Right atrium auricular region (tissue), 2 donors: Measurements from ENCODE around the gene RHOG. TPM values are rescaled to one million over a fixed set of nuclear protein-coding genes. Genes with fewer than 3 reads are reported as not detected.

ENCODE experiments used
- DNase-seq: peaks from one replicate; pipeline ENCODE4 v3.0.0-alpha.2; 2019; ENCODE audit warnings: low spot score
- H3K27ac ChIP-seq, 2 donors: fragments of 200-600 bp; sonication (generic); 1 replicate in 1 of 2; 2 replicates in 1 of 2; pipeline ENCODE4 v1.5.1; 2016 to 2019
- H3K27me3 ChIP-seq, 2 donors: fragments of 200-600 bp; sonication (generic); one replicate each; pipeline versions ENCODE4 v1.5.1 to v1.6.0; 2017 to 2019
- H3K36me3 ChIP-seq: fragments of 200-600 bp; sonication (generic); one replicate; pipeline ENCODE4 v1.5.1; 2016
- H3K4me1 ChIP-seq, 2 donors: fragments of 200-600 bp; sonication (generic); one replicate each; pipeline versions ENCODE4 v1.5.1 to v1.6.0; 2017 to 2019
- H3K4me3 ChIP-seq, 2 donors: fragments of 200-600 bp; sonication (generic); 1 replicate in 1 of 2; 2 replicates in 1 of 2; pipeline ENCODE4 v1.5.1; 2017 to 2019; ENCODE audit warnings: mild to moderate bottlenecking in 1 of 2, moderate library complexity in 1 of 2
- H3K9me3 ChIP-seq, 2 donors: fragments of 200-600 bp; sonication (generic); one replicate each; pipeline ENCODE4 v1.5.1; 2019
- CTCF ChIP-seq, 2 donors: fragments of 200-600 bp; sonication (generic); IDR thresholded peaks; one replicate each; pipeline ENCODE4 v1.5.1; 2019; ENCODE audit warnings: antibody characterized with exemption in 2 of 2
- total RNA-seq, 2 donors: library from RNA; depleted of rRNA; stranded (reverse); fragments of >200 nt; gene quantifications; one replicate each; pipeline ENCODE4 v1.1.0, GENCODE V29; 2016

RHOG gene
- total RNA-seq, 2 donors from 2014 or later: 20.1 to 48.9 TPM

- Histone ChIP-seq H3K36me3 (no peaks in the 10 kb centered on the region), H3K27ac (peak overlapping the region in 1 of 2 donors; percentile 50), H3K27me3 (no peaks in the 10 kb centered on the region), H3K4me1 (peaks cover 0 to 81% of the 10 kb centered on the region in 2 donors), H3K9me3 (no peaks in the 10 kb centered on the region), H3K4me3 (no peak overlapping the region)
- no peak for TF ChIP-seq CTCF (IDR thresholded peaks at IDR 0.05)
- no peak for DNase-seq
These were observed 5.0 kb downstream of the RHOG start for GRCh38 chr11:3835751-3836150.

- no peak for TF ChIP-seq CTCF (IDR thresholded peaks at IDR 0.05)
- DNase-seq: peak; percentile 68
- Histone ChIP-seq H3K27me3 (no peaks in the 10 kb centered on the region), H3K27ac (peak overlapping the region in 1 of 2 donors; percentile 50), H3K9me3 (no peaks in the 10 kb centered on the region), H3K36me3 (no peaks in the 10 kb centered on the region), H3K4me3 (no peak overlapping the region), H3K4me1 (peaks cover 0 to 80% of the 10 kb centered on the region in 2 donors)
These were observed 5.9 kb downstream of the RHOG start for GRCh38 chr11:3834664-3835461.

DNA sequence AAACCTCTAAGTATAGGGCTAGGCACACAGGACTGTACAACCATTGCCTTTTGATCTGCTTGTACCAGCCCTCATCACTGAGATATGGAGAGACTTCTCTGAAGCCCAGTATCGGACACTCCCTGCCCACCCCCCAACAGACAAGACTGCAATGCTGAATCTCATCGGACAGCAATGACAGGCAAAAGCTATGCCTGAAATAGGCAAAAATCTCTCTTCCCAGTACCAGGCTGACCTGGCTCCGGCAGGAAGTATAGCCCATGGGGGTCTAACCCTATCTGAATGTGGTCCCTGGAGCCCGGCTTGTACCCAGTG is 6.5 kb downstream of the RHOG start:
- Histone ChIP-seq H3K36me3 (no peaks in the 10 kb centered on the region), H3K4me3 (no peak overlapping the region), H3K9me3 (no peaks in the 10 kb centered on the region), H3K4me1 (peaks cover 0 to 76% of the 10 kb centered on the region in 2 donors), H3K27me3 (no peaks in the 10 kb centered on the region), H3K27ac (no peak overlapping the region)
- no peak for TF ChIP-seq CTCF (IDR thresholded peaks at IDR 0.05)
- no peak for DNase-seq

DNA sequence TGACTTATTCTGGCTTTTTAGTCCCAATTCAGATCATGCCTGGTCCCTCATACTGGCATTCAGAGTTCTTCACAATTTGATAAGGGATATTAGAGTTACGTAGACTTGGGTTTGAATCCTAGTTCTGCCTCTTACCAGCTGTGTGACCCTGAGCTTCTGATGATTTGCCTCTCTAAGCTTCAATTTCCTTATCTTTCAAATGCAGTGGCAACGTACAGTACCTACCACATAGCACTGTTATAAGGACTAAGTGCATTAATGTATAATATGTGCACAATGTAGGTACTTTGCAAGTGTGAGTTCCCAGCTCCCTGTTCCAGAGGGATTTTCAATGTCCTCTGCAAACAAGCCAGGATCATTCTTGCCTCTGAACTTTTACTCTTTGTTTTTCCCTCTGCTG is 7.3 kb downstream of the RHOG start:
- no peak for DNase-seq
- Histone ChIP-seq H3K27me3 (no peaks in the 10 kb centered on the region), H3K4me3 (no peak overlapping the region), H3K27ac (no peak overlapping the region), H3K36me3 (no peaks in the 10 kb centered on the region), H3K9me3 (no peaks in the 10 kb centered on the region), H3K4me1 (peaks cover 0 to 69% of the 10 kb centered on the region in 2 donors)
- no peak for TF ChIP-seq CTCF (IDR thresholded peaks at IDR 0.05)

- DNase-seq: no peak
- H3K27me3 ChIP-seq: no peaks in the 10 kb centered on the region
- H3K36me3 ChIP-seq: peaks cover 5% of the 10 kb centered on the region
- no peak overlapping the region for H3K27ac ChIP-seq
- no peaks in the 10 kb centered on the region for H3K9me3 ChIP-seq
- no peak overlapping the region for H3K4me3 ChIP-seq
- TF ChIP-seq CTCF (IDR thresholded peaks at IDR 0.05): no peak
- H3K4me1 ChIP-seq: peaks cover 0 to 62% of the 10 kb centered on the region in 2 donors
These were observed 7.9 kb downstream of the RHOG start for GRCh38 chr11:3832816-3833215.
